SK-N-SH treated with all-trans-retinoic acid at 6 μM for 48 hours (cell line): ENCODE measurements around the gene OSBPL7.

ENCODE experiments used
- ARNTL ChIP-seq: fragments of 450-650 bp; formaldehyde crosslinking; IDR thresholded peaks from 2 replicates; pipeline ENCODE4 v1.5.0; 2020; ENCODE audit warnings: low read depth, mild to moderate bottlenecking, moderate library complexity, borderline replicate concordance
- BACH2 ChIP-seq: fragments of 250-450 bp; sonication (Bioruptor Pico); IDR thresholded peaks from 2 replicates; pipeline ENCODE4 v1.9.0; 2021; ENCODE audit warnings: mild to moderate bottlenecking, borderline replicate concordance
- CSRNP3 ChIP-seq: fragments of 250-450 bp; sonication (Bioruptor Pico); IDR thresholded peaks from 2 replicates; pipeline ENCODE4 v1.5.1; 2021; ENCODE audit warnings: mild to moderate bottlenecking, moderate library complexity
- GLIS3 ChIP-seq: fragments of 250-450 bp; sonication (Bioruptor Pico); IDR thresholded peaks from 2 replicates; pipeline ENCODE4 v1.5.0; 2020; ENCODE audit warnings: mild to moderate bottlenecking, moderate library complexity
- ISL1 ChIP-seq: fragments of 250-450 bp; sonication (Bioruptor Pico); IDR thresholded peaks from 2 replicates; pipeline ENCODE4 v2.1.2; 2022; ENCODE audit warnings: mild to moderate bottlenecking, moderate library complexity
- RARB ChIP-seq: fragments of 250-450 bp; sonication (Bioruptor Pico); IDR thresholded peaks from 2 replicates; pipeline ENCODE4 v1.8.0; 2021; ENCODE audit warnings: mild to moderate bottlenecking, moderate library complexity
- TCF4 ChIP-seq: fragments of 250-450 bp; sonication (Bioruptor Pico); IDR thresholded peaks from 2 replicates; pipeline ENCODE4 v1.8.0; 2021; ENCODE audit warnings: mild to moderate bottlenecking, moderate library complexity, borderline replicate concordance
- ZFP30 ChIP-seq: fragments of 450-650 bp; formaldehyde crosslinking; IDR thresholded peaks from 2 replicates; pipeline ENCODE4 v1.5.0; 2022; ENCODE audit warnings: mild to moderate bottlenecking, moderate library complexity
- ZNF565 ChIP-seq: fragments of 450-650 bp; formaldehyde crosslinking; conservative IDR thresholded peaks from 2 replicates; pipeline ENCODE4 v1.5.0; 2020; ENCODE audit warnings: low read depth, mild to moderate bottlenecking, moderate library complexity
- TF ChIP-seq, protein P1 (sequence below): fragments of 250-450 bp; sonication (Bioruptor Pico); IDR thresholded peaks from 2 replicates; pipeline ENCODE4 v1.8.0; 2021; ENCODE audit warnings: low read depth, mild to moderate bottlenecking, moderate library complexity, borderline replicate concordance

DNA sequence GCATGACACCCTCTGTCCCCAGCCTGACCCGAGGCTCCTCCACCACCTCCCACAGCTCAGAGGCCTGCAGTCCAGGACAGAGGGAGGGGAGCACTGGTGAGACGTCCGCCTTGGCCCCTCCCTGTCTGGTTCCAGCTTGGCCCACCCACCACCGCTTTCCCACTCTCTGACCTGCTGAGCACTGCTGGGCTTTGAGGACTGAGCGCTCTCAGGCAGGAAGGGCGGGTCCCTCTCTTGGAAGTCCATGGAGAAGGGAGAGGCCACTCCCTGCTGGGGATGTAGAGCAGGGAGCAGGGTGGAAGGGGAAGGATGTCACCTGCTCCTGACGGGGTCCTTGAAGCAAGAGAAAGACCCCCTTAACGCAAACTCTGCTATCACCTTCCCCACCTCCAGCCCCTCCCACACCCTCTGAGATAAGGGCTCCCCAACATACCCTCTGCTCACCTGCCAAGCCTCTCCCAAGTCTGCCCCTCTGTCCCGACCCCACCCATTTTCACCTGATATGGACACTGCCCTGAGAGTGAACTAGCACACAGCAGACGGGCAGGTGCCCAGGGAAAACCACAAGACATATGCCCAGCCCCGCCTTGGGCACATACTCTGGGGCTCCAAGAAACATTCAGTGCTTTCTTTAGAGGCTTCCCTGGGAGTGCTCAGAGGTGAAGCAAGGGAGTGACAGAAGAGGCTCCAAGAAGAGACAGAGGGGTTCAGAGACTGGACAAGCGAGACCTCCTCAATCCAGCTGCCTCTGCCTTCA lies 1.4 kb downstream of the OSBPL7 start:
- no peak for TF ChIP-seq GLIS3 (CRISPR knock-in tag)
- TF ChIP-seq ZNF565 = no peak
- no peak for TF ChIP-seq ISL1
- no peak for TF ChIP-seq RARB (CRISPR knock-in tag)
- TF ChIP-seq TCF4 (CRISPR knock-in tag) = no peak
- TF ChIP-seq, protein P1, sequence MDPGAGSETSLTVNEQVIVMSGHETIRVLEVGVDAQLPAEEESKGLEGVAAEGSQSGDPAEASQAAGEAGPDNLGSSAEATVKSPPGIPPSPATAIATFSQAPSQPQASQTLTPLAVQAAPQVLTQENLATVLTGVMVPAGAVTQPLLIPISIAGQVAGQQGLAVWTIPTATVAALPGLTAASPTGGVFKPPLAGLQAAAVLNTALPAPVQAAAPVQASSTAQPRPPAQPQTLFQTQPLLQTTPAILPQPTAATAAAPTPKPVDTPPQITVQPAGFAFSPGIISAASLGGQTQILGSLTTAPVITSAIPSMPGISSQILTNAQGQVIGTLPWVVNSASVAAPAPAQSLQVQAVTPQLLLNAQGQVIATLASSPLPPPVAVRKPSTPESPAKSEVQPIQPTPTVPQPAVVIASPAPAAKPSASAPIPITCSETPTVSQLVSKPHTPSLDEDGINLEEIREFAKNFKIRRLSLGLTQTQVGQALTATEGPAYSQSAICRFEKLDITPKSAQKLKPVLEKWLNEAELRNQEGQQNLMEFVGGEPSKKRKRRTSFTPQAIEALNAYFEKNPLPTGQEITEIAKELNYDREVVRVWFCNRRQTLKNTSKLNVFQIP (CRISPR knock-in tag) = no peak
- TF ChIP-seq ARNTL = no peak
- no peak for TF ChIP-seq CSRNP3 (CRISPR knock-in tag)
- no peak for TF ChIP-seq ZFP30
- TF ChIP-seq BACH2 = no peak
